ENCODE measurements around the gene SECISBP2. TPM values are rescaled to one million over a fixed set of nuclear protein-coding genes. Genes with fewer than 3 reads are reported as not detected.
"Not testable (repeated sequence)": the region's sequence is repeated elsewhere in the genome, so short reads cannot be mapped to it uniquely, and the experiment has no call there.

Gene SECISBP2
- total and polyA plus RNA-seq, 7 donors = 26.2 to 80.8 (median 40.2) TPM

- 35 to 68% (median 58%) methylated on average over 2 of the region's 2 CpGs for WGBS, 3 donors
- TF ChIP-seq, protein P1, sequence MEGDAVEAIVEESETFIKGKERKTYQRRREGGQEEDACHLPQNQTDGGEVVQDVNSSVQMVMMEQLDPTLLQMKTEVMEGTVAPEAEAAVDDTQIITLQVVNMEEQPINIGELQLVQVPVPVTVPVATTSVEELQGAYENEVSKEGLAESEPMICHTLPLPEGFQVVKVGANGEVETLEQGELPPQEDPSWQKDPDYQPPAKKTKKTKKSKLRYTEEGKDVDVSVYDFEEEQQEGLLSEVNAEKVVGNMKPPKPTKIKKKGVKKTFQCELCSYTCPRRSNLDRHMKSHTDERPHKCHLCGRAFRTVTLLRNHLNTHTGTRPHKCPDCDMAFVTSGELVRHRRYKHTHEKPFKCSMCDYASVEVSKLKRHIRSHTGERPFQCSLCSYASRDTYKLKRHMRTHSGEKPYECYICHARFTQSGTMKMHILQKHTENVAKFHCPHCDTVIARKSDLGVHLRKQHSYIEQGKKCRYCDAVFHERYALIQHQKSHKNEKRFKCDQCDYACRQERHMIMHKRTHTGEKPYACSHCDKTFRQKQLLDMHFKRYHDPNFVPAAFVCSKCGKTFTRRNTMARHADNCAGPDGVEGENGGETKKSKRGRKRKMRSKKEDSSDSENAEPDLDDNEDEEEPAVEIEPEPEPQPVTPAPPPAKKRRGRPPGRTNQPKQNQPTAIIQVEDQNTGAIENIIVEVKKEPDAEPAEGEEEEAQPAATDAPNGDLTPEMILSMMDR (IDR thresholded peaks at IDR 0.05) = no peak
- intact Hi-C loops (cut with DNase I) = loop anchor here in 1 of 2 donors (10.0 kb wide), 1 partner anchor 696 kb away; no protein-coding TSS in a partner anchor
Measured at GRCh38 chr9:89281106-89281505, 37.2 kb upstream of the SECISBP2 start.

DNA sequence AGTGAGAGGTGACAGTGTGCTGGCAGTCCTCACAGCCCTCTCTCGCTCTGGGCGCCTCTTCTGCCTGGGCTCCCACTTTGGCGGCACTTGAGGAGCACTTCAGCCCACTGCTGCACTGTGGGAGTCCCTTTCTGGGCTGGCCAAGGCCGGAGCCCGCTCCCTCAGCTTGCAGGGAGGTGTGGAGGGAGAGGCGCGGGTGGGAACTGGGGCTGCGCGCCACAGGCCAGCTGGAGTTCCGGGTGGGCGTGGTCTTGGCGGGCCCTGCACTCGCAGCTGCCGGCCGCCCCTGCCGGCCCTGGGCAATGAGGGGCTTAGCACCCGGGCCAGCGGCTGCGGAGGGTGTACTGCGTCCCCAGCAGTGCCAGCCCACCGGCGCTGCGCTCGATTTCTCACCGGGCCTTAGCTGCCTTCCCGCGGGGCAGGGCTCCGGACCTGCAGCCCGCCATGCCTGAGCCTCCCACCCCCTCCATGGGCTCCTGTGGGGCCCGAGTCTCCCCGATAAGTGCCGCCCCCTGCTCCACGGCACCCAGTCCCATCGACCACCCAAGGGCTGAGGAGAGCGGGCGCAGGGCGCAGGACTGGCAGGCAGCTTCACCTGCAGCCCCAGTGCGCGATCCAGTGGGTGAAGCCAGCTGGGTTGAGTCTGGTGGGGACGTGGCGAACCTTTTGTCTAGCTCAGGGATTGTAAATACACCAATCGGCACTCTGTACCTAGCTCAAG, 35.9 kb upstream of the SECISBP2 start:
- H3K27me3 ChIP-seq (ENCODE audit: insufficient read depth in 3 of 3, low read length in 2 of 3); H3K9me3 ChIP-seq; H3K27ac ChIP-seq; H3K4me1 ChIP-seq; ATAC-seq: not testable (repeated sequence)
- 53 to 65% (median 56%) methylated on average over 29 to 42 of the region's 42 CpGs for WGBS, 3 donors
- peak overlapping the region; percentile 49 for H3K4me3 ChIP-seq
- DNase-seq = peak in 1 of 2 donors; percentile 64
- peaks cover 0 to 12% of the 10 kb centered on the region in 2 donors for H3K36me3 ChIP-seq (ENCODE audit: insufficient read depth in 1 of 2, low read depth in 1 of 2)
- intact Hi-C loops (cut with DNase I) = loop anchor here in 1 of 2 donors (10.0 kb wide), 1 partner anchor 698 kb away; no protein-coding TSS in a partner anchor

More at GRCh38 chr9:89281106-89281505, 37.2 kb upstream of the SECISBP2 start:
- Histone ChIP-seq H3K9me3 (no peaks in the 10 kb centered on the region), H3K36me3 (ENCODE audit: insufficient read depth in 1 of 2, low read depth in 1 of 2) (no peaks in the 10 kb centered on the region), H3K4me3 (no peak overlapping the region), H3K4me1 (no peaks in the 10 kb centered on the region), H3K27ac (no peak overlapping the region), H3K27me3 (ENCODE audit: insufficient read depth in 3 of 3, low read length in 2 of 3) (no peaks in the 10 kb centered on the region)
- ATAC-seq (no peak), DNase-seq (no peak)

- peaks cover 0 to 16% of the 10 kb centered on the region in 2 donors for H3K36me3 ChIP-seq (ENCODE audit: insufficient read depth in 1 of 2, low read depth in 1 of 2)
- TF ChIP-seq, protein P1 (IDR thresholded peaks at IDR 0.05) = no peak
- no peaks in the 10 kb centered on the region for H3K9me3 ChIP-seq
- no peak for DNase-seq
- 89 to 92% (median 91%) methylated on average over 7 of the region's 7 CpGs for WGBS, 3 donors
- no peaks in the 10 kb centered on the region for H3K4me1 ChIP-seq
- H3K27me3 ChIP-seq (ENCODE audit: insufficient read depth in 3 of 3, low read length in 2 of 3) = no peaks in the 10 kb centered on the region
- H3K27ac ChIP-seq = no peak overlapping the region
- intact Hi-C loops (cut with DNase I) = loop anchor here in 1 of 2 donors (10.0 kb wide), 1 partner anchor 699 kb away; no protein-coding TSS in a partner anchor
- H3K4me3 ChIP-seq = no peak overlapping the region
- no peak for ATAC-seq
Measured at GRCh38 chr9:89284076-89284475, 34.2 kb upstream of the SECISBP2 start.

- H3K27ac ChIP-seq = no peak overlapping the region
- H3K36me3 ChIP-seq (ENCODE audit: insufficient read depth in 1 of 2, low read depth in 1 of 2) = peaks cover 0 to 11% of the 10 kb centered on the region in 2 donors
- no peak for ATAC-seq
- H3K4me3 ChIP-seq = no peak overlapping the region
- DNase-seq = no peak
- WGBS, 3 donors = 86 to 95% (median 89%) methylated on average over 2 of the region's 2 CpGs
- intact Hi-C loops (cut with DNase I) = loop anchor here in 1 of 2 donors (10.0 kb wide), 1 partner anchor 117 kb away; the partner anchor contains the start of gene SHC3
- no peaks in the 10 kb centered on the region for H3K27me3 ChIP-seq (ENCODE audit: insufficient read depth in 3 of 3, low read length in 2 of 3)
- TF ChIP-seq, protein P1 (IDR thresholded peaks at IDR 0.05) = no peak
- peaks cover 11% of the 10 kb centered on the region for H3K9me3 ChIP-seq
- H3K4me1 ChIP-seq = no peaks in the 10 kb centered on the region
Measured at GRCh38 chr9:89291741-89292140, 26.6 kb upstream of the SECISBP2 start.

DNA sequence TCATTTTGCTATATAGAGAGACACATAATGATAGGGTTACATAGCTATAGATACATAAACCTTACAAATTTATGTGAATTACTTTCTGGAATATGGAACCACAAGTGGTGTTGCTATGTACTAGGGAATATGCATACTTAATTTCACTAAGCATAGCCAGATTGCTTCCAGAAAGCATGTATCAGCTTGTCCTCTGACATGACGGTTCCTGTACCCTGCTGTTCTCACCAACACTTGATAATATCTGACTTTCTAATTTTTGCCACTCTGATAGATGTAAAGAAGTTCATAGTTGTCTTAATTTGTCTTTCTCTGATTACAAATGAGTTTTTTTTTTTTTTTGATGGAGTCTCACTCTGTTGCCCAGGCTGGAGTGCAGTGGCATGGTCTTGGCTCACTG, 25.3 kb upstream of the SECISBP2 start:
- H3K36me3 ChIP-seq (ENCODE audit: insufficient read depth in 1 of 2, low read depth in 1 of 2) = peaks cover 0 to under 1% of the 10 kb centered on the region in 2 donors
- H3K27me3 ChIP-seq (ENCODE audit: insufficient read depth in 3 of 3, low read length in 2 of 3) = no peaks in the 10 kb centered on the region
- ATAC-seq (no peak), DNase-seq (no peak)
- H3K4me3 ChIP-seq = no peak overlapping the region
- WGBS, 3 donors = 93 to 100% (median 96%) methylated on average over 1 of the region's 1 CpG
- H3K9me3 ChIP-seq = peaks cover 11% of the 10 kb centered on the region
- no peak overlapping the region for H3K27ac ChIP-seq
- H3K4me1 ChIP-seq = no peaks in the 10 kb centered on the region
- intact Hi-C loops (cut with DNase I) = loop anchor here in 1 of 2 donors (10.0 kb wide), 1 partner anchor 118 kb away; the partner anchor contains the start of gene SHC3
- TF ChIP-seq, protein P1 (IDR thresholded peaks at IDR 0.05) = no peak
